KMS-11 (cell line): Measurements from ENCODE around the gene RNF4.

ENCODE experiments used
- H2AFZ ChIP-seq: fragments of 200-600 bp; sonication (generic); 2 replicates; pipeline ENCODE4 v1.6.1; 2016; ENCODE audit warnings: antibody characterized with exemption, mixed run types, low read depth
- H3K27ac ChIP-seq: fragments of 200-600 bp; sonication (generic); 2 replicates; pipeline ENCODE4 v1.6.1; 2016; ENCODE audit warnings: mild to moderate bottlenecking, mixed run types
- H3K27me3 ChIP-seq: fragments of 200-600 bp; sonication (generic); 2 replicates; pipeline ENCODE4 v1.6.1; 2017; ENCODE audit warnings: mild to moderate bottlenecking, low read depth, mixed run types, moderate library complexity; ENCODE audit not compliant: insufficient read depth
- H3K36me3 ChIP-seq: fragments of 200-600 bp; sonication (generic); 2 replicates; pipeline ENCODE4 v1.6.1; 2017; ENCODE audit warnings: mild to moderate bottlenecking, mixed run types; ENCODE audit not compliant: insufficient read depth
- H3K4me1 ChIP-seq: fragments of 200-600 bp; sonication (generic); 2 replicates; pipeline ENCODE4 v1.6.1; 2016; ENCODE audit warnings: mild to moderate bottlenecking, low read depth, mixed run types; ENCODE audit not compliant: poor library complexity, severe bottlenecking
- H3K4me2 ChIP-seq: fragments of 200-600 bp; sonication (generic); 2 replicates; pipeline ENCODE4 v1.7.0; 2016; ENCODE audit warnings: mild to moderate bottlenecking, mixed run types
- H3K4me3 ChIP-seq: fragments of 200-600 bp; sonication (generic); IDR thresholded peaks from 2 replicates; pipeline ENCODE4 v1.6.1; 2017; ENCODE audit warnings: low read depth, low read length, mixed read lengths; ENCODE audit not compliant: insufficient read depth
- H3K79me2 ChIP-seq: fragments of 200-600 bp; sonication (generic); 2 replicates; pipeline ENCODE4 v1.6.1; 2016; ENCODE audit warnings: low read depth, mixed run types; ENCODE audit not compliant: insufficient read depth
- H3K9ac ChIP-seq: fragments of 200-600 bp; sonication (generic); 2 replicates; pipeline ENCODE4 v1.6.1; 2016; ENCODE audit warnings: mild to moderate bottlenecking, mixed run types
- H4K20me1 ChIP-seq: fragments of 200-600 bp; sonication (generic); 2 replicates; pipeline ENCODE4 v1.6.1; 2016; ENCODE audit warnings: mild to moderate bottlenecking, mixed run types; ENCODE audit not compliant: insufficient read depth
- CTCF ChIP-seq: fragments of 200-600 bp; sonication (generic); conservative IDR thresholded peaks from 2 replicates; pipeline ENCODE4 v1.6.1; 2017; ENCODE audit warnings: low read depth, mild to moderate bottlenecking, antibody characterized with exemption, low read length, moderate library complexity, mixed read lengths

Gene RNF4

GRCh38 chr4:2441393-2442174 lies 27.3 kb upstream of the RNF4 start:
- H3K4me2 ChIP-seq = no peak overlapping the region; the same call in 1 of the 2 replicates
- H3K4me1 ChIP-seq = no peaks in the 10 kb centered on the region
- peak; percentile 74 for TF ChIP-seq CTCF
- H2AFZ ChIP-seq = peak overlapping the region; percentile 67; the same call in 1 of the 2 replicates
- H4K20me1 ChIP-seq = no peaks in the 10 kb centered on the region
- no peaks in the 10 kb centered on the region for H3K27me3 ChIP-seq
- no peak overlapping the region for H3K4me3 ChIP-seq
- no peak overlapping the region for H3K27ac ChIP-seq
- no peak overlapping the region for H3K9ac ChIP-seq
- H3K36me3 ChIP-seq = no peaks in the 10 kb centered on the region
- no peaks in the 10 kb centered on the region for H3K79me2 ChIP-seq

DNA sequence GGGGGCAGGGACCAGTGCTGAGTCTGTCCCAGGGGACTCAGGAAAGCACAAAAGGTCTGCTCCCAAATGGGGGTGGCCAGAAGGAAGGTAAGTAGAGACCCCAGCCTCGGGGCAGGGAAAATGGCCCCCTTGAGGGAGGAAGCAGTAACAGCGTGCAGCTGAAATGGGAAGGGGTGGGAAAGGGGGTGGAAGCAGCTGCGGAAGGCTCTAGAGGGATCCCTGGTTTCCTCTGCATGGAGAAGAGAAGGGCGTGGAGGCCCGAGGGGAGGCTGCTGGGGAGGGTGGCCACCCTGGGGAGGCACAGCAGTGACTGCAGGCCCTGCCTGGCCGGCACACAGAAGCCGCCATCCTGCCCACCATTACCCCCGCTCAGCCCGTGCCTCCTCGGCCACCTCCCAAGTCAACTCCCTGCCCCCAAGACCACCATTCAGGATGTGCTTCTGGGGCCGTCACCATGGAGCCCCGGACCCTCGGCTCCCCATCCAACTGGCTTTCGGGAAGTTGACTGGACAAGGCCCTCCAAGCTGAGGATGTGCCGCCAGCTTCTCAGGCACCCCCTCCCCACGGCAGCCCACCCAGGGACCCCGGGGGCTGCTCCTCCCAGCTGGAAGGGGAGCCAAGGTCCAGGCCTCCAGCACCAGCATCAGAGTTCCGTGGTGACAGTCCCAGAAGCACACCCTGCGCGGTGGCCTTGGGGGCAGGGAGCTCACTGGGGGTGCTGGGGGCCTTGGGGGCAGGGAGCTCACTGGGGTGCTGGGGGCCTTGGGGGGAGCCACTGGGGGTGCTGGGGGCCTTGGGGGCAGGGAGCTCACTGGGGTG lies 26.5 kb upstream of the RNF4 start:
- no peak for TF ChIP-seq CTCF
- no peaks in the 10 kb centered on the region for H3K36me3 ChIP-seq
- H3K4me3 ChIP-seq = no peak overlapping the region
- H2AFZ ChIP-seq = no peak overlapping the region
- no peaks in the 10 kb centered on the region for H3K27me3 ChIP-seq
- no peak overlapping the region for H3K9ac ChIP-seq
- no peak overlapping the region for H3K27ac ChIP-seq
- H3K4me1 ChIP-seq = no peaks in the 10 kb centered on the region
- no peaks in the 10 kb centered on the region for H3K79me2 ChIP-seq
- no peaks in the 10 kb centered on the region for H4K20me1 ChIP-seq
- H3K4me2 ChIP-seq = no peak overlapping the region

- Histone ChIP-seq H3K4me3 (no peak overlapping the region), H3K27ac (no peak overlapping the region), H3K9ac (no peak overlapping the region), H3K79me2 (no peaks in the 10 kb centered on the region), H2AFZ (no peak overlapping the region), H4K20me1 (no peaks in the 10 kb centered on the region), H3K36me3 (no peaks in the 10 kb centered on the region), H3K4me2 (no peak overlapping the region), H3K27me3 (no peaks in the 10 kb centered on the region), H3K4me1 (no peaks in the 10 kb centered on the region)
- TF ChIP-seq CTCF = no peak
These were observed 25.7 kb upstream of the RNF4 start for GRCh38 chr4:2443061-2443730.

DNA sequence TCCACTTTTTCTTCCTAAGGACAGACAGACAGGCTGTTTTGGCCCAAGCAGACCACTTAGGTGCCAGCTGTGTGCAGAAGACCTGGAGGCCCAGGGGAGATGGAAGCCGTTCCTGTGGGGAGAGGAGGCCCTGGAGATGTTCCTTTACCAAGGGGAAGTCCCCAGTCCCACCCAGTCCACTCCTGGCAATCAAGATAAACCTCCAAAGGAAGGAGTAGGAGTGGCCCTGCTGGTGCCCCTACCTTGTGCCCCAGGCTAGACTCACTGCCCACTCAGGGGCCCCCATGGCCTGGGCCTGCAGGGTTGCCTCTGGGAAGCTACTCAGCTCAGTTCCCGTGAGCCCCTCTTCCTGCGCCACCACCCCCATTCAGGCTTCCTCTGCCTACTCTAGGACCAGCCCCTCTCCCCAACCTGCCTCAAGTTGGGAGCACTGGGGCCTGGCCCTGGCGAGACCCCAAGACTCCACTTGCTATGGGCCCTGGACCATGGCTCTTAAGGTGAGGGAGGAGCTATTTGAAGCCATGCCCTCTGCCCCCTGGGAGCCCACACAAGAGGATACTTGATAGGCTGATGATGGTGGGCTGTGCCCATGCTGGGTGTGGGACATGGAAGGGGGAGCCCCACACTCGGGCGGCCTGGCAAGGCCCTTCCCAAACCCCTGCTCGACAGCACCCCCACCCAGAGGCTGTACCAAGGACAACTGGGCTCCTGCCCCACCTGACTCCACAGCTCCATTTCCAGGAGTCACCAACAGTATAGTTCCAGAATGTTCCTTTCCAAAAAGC lies 24.8 kb upstream of the RNF4 start:
- TF ChIP-seq CTCF = no peak
- Histone ChIP-seq H4K20me1 (no peaks in the 10 kb centered on the region), H3K36me3 (no peaks in the 10 kb centered on the region), H3K79me2 (no peaks in the 10 kb centered on the region), H3K27me3 (no peaks in the 10 kb centered on the region), H2AFZ (no peak overlapping the region), H3K27ac (no peak overlapping the region), H3K4me3 (no peak overlapping the region), H3K4me1 (no peaks in the 10 kb centered on the region), H3K9ac (no peak overlapping the region), H3K4me2 (no peak overlapping the region)
